Thyroid gland (tissue), 4 donors: ENCODE results near the gene PGGHG. TPM values are rescaled to one million over a fixed set of nuclear protein-coding genes. Genes with fewer than 3 reads are reported as not detected.

ENCODE experiments used
- DNase-seq, 2 donors: peaks; one replicate each; pipeline ENCODE4 v3.0.0-alpha.2; 2019
- H3K27ac ChIP-seq, 3 donors: fragments of 200-600 bp; sonication (generic); 1 replicate in 2 of 3; 2 replicates in 1 of 3; pipeline ENCODE4 v1.5.1; 2016 to 2019; ENCODE audit warnings: mild to moderate bottlenecking in 1 of 3, moderate library complexity in 1 of 3
- H3K27me3 ChIP-seq: fragments of 200-600 bp; sonication (generic); one replicate; pipeline ENCODE4 v1.5.1; 2019
- H3K36me3 ChIP-seq, 2 donors: fragments of 200-600 bp; sonication (generic); one replicate each; pipeline ENCODE4 v1.5.1; 2016 to 2019
- H3K4me1 ChIP-seq, 2 donors: fragments of 200-600 bp; sonication (generic); one replicate each; pipeline ENCODE4 v1.5.1; 2017 to 2019
- H3K4me3 ChIP-seq, 3 donors: fragments of 200-600 bp; sonication (generic); replicated peaks in 1 of 3; 1 replicate in 2 of 3; 2 replicates in 1 of 3; pipeline ENCODE4 v1.5.1; 2016; ENCODE audit warnings: mild to moderate bottlenecking in 1 of 3
- H3K9me3 ChIP-seq: fragments of 200-600 bp; sonication (generic); one replicate; pipeline ENCODE4 v1.5.1; 2017
- POLR2A ChIP-seq, 2 donors: fragments of 450-650 bp; IDR thresholded peaks; one replicate each; pipeline ENCODE4 v1.6.1; 2017; ENCODE audit warnings: antibody characterized with exemption in 2 of 2, mild to moderate bottlenecking in 2 of 2, moderate library complexity in 1 of 2
- WGBS, 2 donors: methylation state at CpG; one replicate each; pipeline ENCODE4 v1.1.5; 2017; 5-methylcytosine and 5-hydroxymethylcytosine counted together
- intact Hi-C: fragments of 100-400 bp; cut with DNase I; formaldehyde crosslinking; loops from one replicate; pipeline ENCODE4 v1.15.1; 2023
- total RNA-seq, 4 donors: library from RNA; depleted of rRNA; stranded (reverse); fragments of >200 nt; gene quantifications; one replicate each; pipeline ENCODE4 v1.2.3, GENCODE V29; 2016
- TF ChIP-seq, protein P1 (sequence below), 6 experiments: fragments of 200-600 bp in 3 of 6; fragments of 450-650 bp in 3 of 6; sonication (generic) in 3 of 6; IDR thresholded peaks; one replicate each; pipeline ENCODE4 v1.5.1; 2016 to 2019; ENCODE audit warnings: antibody characterized with exemption in 6 of 6, mild to moderate bottlenecking in 2 of 6, inconsistent platforms in 1 of 6, moderate library complexity in 1 of 6

The PGGHG gene
- total RNA-seq, 4 donors from 2014 or later = 21.8 to 43.3 (median 32.7) TPM

- Histone ChIP-seq H3K4me1 (no peaks in the 10 kb centered on the region), H3K36me3 (peaks cover 59 to 63% of the 10 kb centered on the region in 2 donors), H3K9me3 (no peaks in the 10 kb centered on the region), H3K4me3 (no peak overlapping the region), H3K27me3 (no peaks in the 10 kb centered on the region), H3K27ac (no peak overlapping the region)
- no peak for DNase-seq
- WGBS, 2 donors = 88 to 89% methylated on average over 5 of the region's 5 CpGs
- TF ChIP-seq POLR2A (IDR thresholded peaks at IDR 0.05) = no peak
- TF ChIP-seq, protein P1, sequence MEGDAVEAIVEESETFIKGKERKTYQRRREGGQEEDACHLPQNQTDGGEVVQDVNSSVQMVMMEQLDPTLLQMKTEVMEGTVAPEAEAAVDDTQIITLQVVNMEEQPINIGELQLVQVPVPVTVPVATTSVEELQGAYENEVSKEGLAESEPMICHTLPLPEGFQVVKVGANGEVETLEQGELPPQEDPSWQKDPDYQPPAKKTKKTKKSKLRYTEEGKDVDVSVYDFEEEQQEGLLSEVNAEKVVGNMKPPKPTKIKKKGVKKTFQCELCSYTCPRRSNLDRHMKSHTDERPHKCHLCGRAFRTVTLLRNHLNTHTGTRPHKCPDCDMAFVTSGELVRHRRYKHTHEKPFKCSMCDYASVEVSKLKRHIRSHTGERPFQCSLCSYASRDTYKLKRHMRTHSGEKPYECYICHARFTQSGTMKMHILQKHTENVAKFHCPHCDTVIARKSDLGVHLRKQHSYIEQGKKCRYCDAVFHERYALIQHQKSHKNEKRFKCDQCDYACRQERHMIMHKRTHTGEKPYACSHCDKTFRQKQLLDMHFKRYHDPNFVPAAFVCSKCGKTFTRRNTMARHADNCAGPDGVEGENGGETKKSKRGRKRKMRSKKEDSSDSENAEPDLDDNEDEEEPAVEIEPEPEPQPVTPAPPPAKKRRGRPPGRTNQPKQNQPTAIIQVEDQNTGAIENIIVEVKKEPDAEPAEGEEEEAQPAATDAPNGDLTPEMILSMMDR (IDR thresholded peaks at IDR 0.05) = no peak
- intact Hi-C loops = no loop called here
Measured at GRCh38 chr11:250274-250673, 38.7 kb upstream of the PGGHG start.

DNA sequence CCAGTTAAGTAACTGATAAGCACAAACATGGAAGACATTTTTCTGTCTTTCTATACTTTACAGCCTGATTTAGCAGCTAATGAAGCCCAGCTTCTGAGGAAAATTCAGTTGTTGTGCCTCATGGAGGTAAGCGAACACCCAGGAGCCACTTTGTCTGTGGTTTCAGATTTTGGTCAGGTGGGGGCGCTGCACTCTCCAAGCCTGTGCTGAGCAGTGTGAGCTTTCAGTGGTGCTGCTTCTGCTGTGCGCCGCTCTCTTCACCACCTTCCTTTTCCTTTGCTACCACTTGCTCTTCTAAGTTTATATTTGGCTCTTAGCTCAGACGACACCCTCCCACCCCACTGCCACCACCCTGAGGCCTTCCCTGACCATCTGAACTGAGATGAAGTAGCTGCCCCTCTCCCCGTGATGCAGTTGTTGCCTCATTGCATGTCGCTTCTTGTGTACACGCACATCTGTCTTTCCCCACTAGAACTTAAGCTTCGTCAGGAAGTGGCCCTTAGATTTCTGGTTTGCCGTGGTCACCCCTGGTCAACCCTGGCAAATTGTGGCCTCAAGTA is 38.1 kb upstream of the PGGHG start:
- H3K27ac ChIP-seq = no peak overlapping the region

GRCh38 chr11:251550-251949 is 37.4 kb upstream of the PGGHG start:
- H3K36me3 ChIP-seq = peaks cover 49 to 52% of the 10 kb centered on the region in 2 donors

More for the DNA sequence above, 38.1 kb upstream of the PGGHG start:
- H3K27me3 ChIP-seq = no peaks in the 10 kb centered on the region
- H3K9me3 ChIP-seq = no peaks in the 10 kb centered on the region
- no peak overlapping the region for H3K4me3 ChIP-seq
- 86% methylated on average over 10 of the region's 10 CpGs for WGBS, 2 donors
- no peaks in the 10 kb centered on the region for H3K4me1 ChIP-seq
- intact Hi-C loops = no loop called here
- peak; percentile 42 to 43 for DNase-seq
- TF ChIP-seq, protein P1 (IDR thresholded peaks at IDR 0.05) = peak; percentile 14 to 47 (median 33)
- TF ChIP-seq POLR2A (IDR thresholded peaks at IDR 0.05) = no peak
- H3K36me3 ChIP-seq = peaks cover 56 to 59% of the 10 kb centered on the region in 2 donors

GRCh38 chr11:252666-253065 is 36.3 kb upstream of the PGGHG start:
- WGBS, 2 donors = 89 to 91% methylated on average over 8 of the region's 8 CpGs
- intact Hi-C loops = no loop called here
- no peak overlapping the region for H3K4me3 ChIP-seq
- H3K27ac ChIP-seq = no peak overlapping the region
- no peaks in the 10 kb centered on the region for H3K9me3 ChIP-seq
- no peaks in the 10 kb centered on the region for H3K4me1 ChIP-seq
- TF ChIP-seq, protein P1 (IDR thresholded peaks at IDR 0.05) = no peak
- no peak for TF ChIP-seq POLR2A (IDR thresholded peaks at IDR 0.05)
- H3K27me3 ChIP-seq = no peaks in the 10 kb centered on the region
- H3K36me3 ChIP-seq = peaks cover 40 to 42% of the 10 kb centered on the region in 2 donors
- DNase-seq = no peak

More at GRCh38 chr11:251550-251949, 37.4 kb upstream of the PGGHG start:
- Histone ChIP-seq H3K9me3 (no peaks in the 10 kb centered on the region), H3K27me3 (no peaks in the 10 kb centered on the region), H3K27ac (no peak overlapping the region), H3K4me3 (no peak overlapping the region), H3K4me1 (no peaks in the 10 kb centered on the region)
- WGBS, 2 donors = 89 to 90% methylated on average over 10 of the region's 10 CpGs
- intact Hi-C loops = no loop called here
- no peak for DNase-seq
- TF ChIP-seq POLR2A (IDR thresholded peaks at IDR 0.05) = no peak
- TF ChIP-seq, protein P1 (IDR thresholded peaks at IDR 0.05) = no peak

GRCh38 chr11:253160-253885 is 35.6 kb upstream of the PGGHG start:
- DNase-seq = no peak
- no peak for TF ChIP-seq POLR2A (IDR thresholded peaks at IDR 0.05)
- TF ChIP-seq, protein P1 (IDR thresholded peaks at IDR 0.05) = no peak
- no peak overlapping the region for H3K4me3 ChIP-seq
- H3K27me3 ChIP-seq = no peaks in the 10 kb centered on the region
- no peak overlapping the region for H3K27ac ChIP-seq
- 86 to 91% methylated on average over 13 of the region's 13 CpGs for WGBS, 2 donors
- no peaks in the 10 kb centered on the region for H3K4me1 ChIP-seq
- peaks cover 33 to 37% of the 10 kb centered on the region in 2 donors for H3K36me3 ChIP-seq
- intact Hi-C loops = no loop called here
- no peaks in the 10 kb centered on the region for H3K9me3 ChIP-seq
